GM12878 (cell line): ENCODE results near the gene TMEM89. TPM values are rescaled to one million over a fixed set of nuclear protein-coding genes. Genes with fewer than 3 reads are reported as not detected.

Experiments used
- ATAC-seq: fragments of 200-7000 bp; cut with Tn5 transposase; 3 replicates; pipeline ENCODE4 v1.9.1; 2020; ENCODE audit warnings: mild to moderate bottlenecking, moderate library complexity
- BruUV-seq: library from RNA; stranded (reverse); fragments of 400-500 nt; replicated peaks from 2 replicates; lab custom pipeline; 2021; lab: Mats Ljungman, UMichigan
- CTCF ChIA-PET: fragments of 300-600 bp; sonication (Branson Sonifier 250); formaldehyde crosslinking; extraction: SDS; loops from one replicate; lab custom pipeline; 2021; ENCODE audit warnings: inconsistent platforms; lab: Yijun Ruan, JAX
- POLR2A ChIA-PET: fragments of 350-600 bp; formaldehyde crosslinking; extraction: SDS; loops from one replicate; lab custom pipeline; 2021; ENCODE audit warnings: inconsistent platforms; lab: Charles Lee
- RAD21 ChIA-PET: fragments of 300-600 bp; sonication (Branson Sonifier 250); formaldehyde crosslinking; loops from one replicate; lab custom pipeline; 2023; ENCODE audit warnings: antibody characterized with exemption; ENCODE audit not compliant: unreplicated experiment; lab: Charles Lee
- SMC1A ChIA-PET: fragments of 300-600 bp; sonication (Branson Sonifier 250); formaldehyde crosslinking; loops from one replicate; lab custom pipeline; 2023; ENCODE audit not compliant: unreplicated experiment, uncharacterized antibody; lab: Charles Lee
- DNase-seq: peaks from one replicate; pipeline ENCODE4 v3.0.0-alpha.2; 2011; ENCODE audit warnings: low read depth, low spot score
- FAIRE-seq: peaks from 3 replicates; lab custom pipeline; 2011; peaks lifted over from hg19 to GRCh38; lab: Jason Lieb, UNC
- H2AFZ ChIP-seq: 2 replicates; pipeline ENCODE4 v1.6.0; 2011; ENCODE audit warnings: low read depth, low read length, control low read depth; ENCODE audit not compliant: control insufficient read depth
- H3K27ac ChIP-seq: 2 replicates; pipeline ENCODE4 v1.5.1; 2011; ENCODE audit warnings: control low read depth; ENCODE audit not compliant: control insufficient read depth, insufficient read depth
- H3K27me3 ChIP-seq, 2 experiments: replicated peaks in 1 of 2; 2 replicates each; pipeline versions ENCODE4 v1.6.0 to v1.6.1; 2011; ENCODE audit warnings: low read length in 1 of 2; ENCODE audit not compliant: control insufficient read depth in 2 of 2, insufficient read depth in 2 of 2
- H3K36me3 ChIP-seq, 2 experiments: 2 replicates each; pipeline ENCODE4 v1.5.1; 2011; ENCODE audit warnings: low read length in 1 of 2; ENCODE audit not compliant: control insufficient read depth in 2 of 2, insufficient read depth in 2 of 2
- H3K4me1 ChIP-seq: 2 replicates; pipeline ENCODE4 v1.6.1; 2011; ENCODE audit warnings: mild to moderate bottlenecking, low read length, moderate library complexity, mixed read lengths; ENCODE audit not compliant: control insufficient read depth, insufficient read depth
- H3K4me2 ChIP-seq: 2 replicates; pipeline ENCODE4 v1.6.0; 2011; ENCODE audit warnings: control low read depth; ENCODE audit not compliant: control insufficient read depth, insufficient read depth
- H3K4me3 ChIP-seq: fragments of 200-600 bp; sonication (generic); 2 replicates; pipeline ENCODE4 v1.5.1; 2016
- H3K79me2 ChIP-seq: 2 replicates; pipeline ENCODE4 v1.6.0; 2011; ENCODE audit warnings: low read length; ENCODE audit not compliant: control insufficient read depth, insufficient read depth
- H3K9ac ChIP-seq: 2 replicates; pipeline ENCODE4 v1.8.0; 2011; ENCODE audit warnings: low read length, control low read depth, mixed read lengths; ENCODE audit not compliant: control insufficient read depth, insufficient read depth
- H3K9me3 ChIP-seq: replicated peaks from 3 replicates; pipeline ENCODE4 v1.5.1; 2011; ENCODE audit warnings: mild to moderate bottlenecking, low read length; ENCODE audit not compliant: control insufficient read depth, insufficient read depth
- H4K20me1 ChIP-seq: 2 replicates; pipeline ENCODE4 v1.6.0; 2011; ENCODE audit not compliant: control insufficient read depth, insufficient read depth
- BRCA1 ChIP-seq: IDR thresholded peaks from 2 replicates; pipeline ENCODE4 v1.6.1; 2011; ENCODE audit warnings: low read depth, low read length, improper control_type of control experiment
- E2F4 ChIP-seq: IDR thresholded peaks from 2 replicates; pipeline ENCODE4 v1.6.1; 2012; ENCODE audit warnings: low read depth, low read length, improper control_type of control experiment
- EGR1 ChIP-seq, 2 experiments: IDR thresholded peaks; 1 replicate in 1 of 2; 2 replicates in 1 of 2; pipeline ENCODE4 v1.6.1; 2011 to 2012; ENCODE audit warnings: low read depth in 2 of 2, low read length in 2 of 2, borderline replicate concordance in 1 of 2, mild to moderate bottlenecking in 1 of 2, moderate library complexity in 1 of 2
- ELK1 ChIP-seq: IDR thresholded peaks from 2 replicates; pipeline ENCODE4 v1.6.1; 2012; ENCODE audit warnings: low read depth, low read length, improper control_type of control experiment
- EP300 ChIP-seq, 2 experiments: fragments of 150-350 bp in 1 of 2; IDR thresholded peaks; 2 replicates each; pipeline ENCODE4 v1.6.1; 2011 to 2012; ENCODE audit warnings: low read depth in 2 of 2, low read length in 2 of 2, borderline replicate concordance in 1 of 2, improper control_type of control experiment in 1 of 2, inconsistent platforms in 1 of 2; ENCODE audit not compliant: control insufficient read depth in 1 of 2
- LARP7 ChIP-seq: fragments of 450-650 bp; IDR thresholded peaks from 2 replicates; pipeline ENCODE4 v1.6.1; 2017; ENCODE audit warnings: mild to moderate bottlenecking
- NFYA ChIP-seq: IDR thresholded peaks from 2 replicates; pipeline ENCODE4 v1.6.1; 2011; ENCODE audit warnings: low read depth, mild to moderate bottlenecking, low read length, improper control_type of control experiment, borderline replicate concordance
- SMC3 ChIP-seq: IDR thresholded peaks from 2 replicates; pipeline ENCODE4 v1.6.1; 2011; ENCODE audit warnings: low read length, improper control_type of control experiment, borderline replicate concordance
- SREBF2 ChIP-seq: IDR thresholded peaks from 2 replicates; pipeline ENCODE4 v1.6.1; 2012; ENCODE audit warnings: mild to moderate bottlenecking, low read length
- WGBS: methylation state at CpG from one replicate; pipeline ENCODE4 v1.1.6; 2016; ENCODE audit warnings: low lambda C conversion rate; ENCODE audit not compliant: insufficient replicate concordance, insufficient coverage; ENCODE audit errors: missing lambda C conversion rate; 5-methylcytosine and 5-hydroxymethylcytosine counted together
- in situ Hi-C: fragments of 300-500 bp; cut with MboI; formaldehyde crosslinking; loops from 9 replicates; pipeline ENCODE4 v1.14.3; 2018; ENCODE audit warnings: mixed read lengths
- intact Hi-C: fragments of 100-400 bp; cut with micrococcal nuclease; formaldehyde crosslinking; loops from one replicate; pipeline ENCODE4 v1.14.2; 2022; ENCODE audit not compliant: unreplicated experiment
- polyA plus RNA-seq, 11 experiments: library from polyadenylated mRNA; depleted of rRNA in 4 of 11; unstranded in 6 of 11; stranded (reverse) in 5 of 11; fragments of >200 nt; fragmentation: Nextera tagmentation in 4 of 11; fragmentation: Illumina TruSeq in 1 of 11; extraction: Ambion mirVana in 4 of 11; extraction: Trizol in 1 of 11; gene quantifications; 1 replicate in 1 of 11; 2 replicates in 10 of 11; pipeline versions ENCODE4 v1.2.1 to v1.2.3, GENCODE V29; 2011 to 2016; ENCODE audit warnings: inconsistent platforms in 2 of 11, missing spikeins in 2 of 11, low read depth in 1 of 11
- total RNA-seq, 4 experiments: library from RNA; depleted of rRNA in 3 of 4; stranded (reverse); fragments of >200 nt in 3 of 4; fragmentation: Illumina TruSeq in 1 of 4; extraction: Trizol in 1 of 4; gene quantifications; 2 replicates each; pipeline versions ENCODE4 v1.2.1 to v1.2.3, GENCODE V29; 2013 to 2021

TMEM89 gene
- total and polyA plus RNA-seq, 10 of the 15 experiments (the other 5 are each of a cell fraction or from before 2014, with no cell fraction given): not detected

GRCh38 chr3:48630407-48630806, 8.8 kb upstream of the TMEM89 start:
- ATAC-seq (no peak), FAIRE-seq (no peak), DNase-seq (no peak)
- intact Hi-C loops (no loop called here), in situ Hi-C loops (no loop called here)
- BruUV-seq: no TSS peak
- Histone ChIP-seq H3K27ac (no peak overlapping the region), H3K36me3 (peaks cover 0 to 8% of the 10 kb centered on the region in 2 experiments; a peak in 3 of 4 replicates), H3K4me2 (no peak overlapping the region), H3K9me3 (no peaks in the 10 kb centered on the region), H3K79me2 (peaks cover 3% of the 10 kb centered on the region), H3K27me3 (no peaks in the 10 kb centered on the region), H2AFZ (no peak overlapping the region), H3K4me1 (peaks cover 7% of the 10 kb centered on the region; the same call in 1 of the 2 replicates), H3K9ac (no peak overlapping the region), H4K20me1 (no peaks in the 10 kb centered on the region), H3K4me3 (no peak overlapping the region)
- ChIA-PET POLR2A (no interaction called here), CTCF (interaction anchor here (1.5 kb wide), 1 partner anchor 195 kb away, joined by 4 read pairs; no protein-coding TSS in a partner anchor), RAD21 (no interaction called here), SMC1A (no interaction called here)
- no peak for TF ChIP-seq E2F4
- TF ChIP-seq SREBF2: no peak
- TF ChIP-seq EP300 (IDR thresholded peaks at IDR 0.05; ENCODE audit: borderline replicate concordance in 1 of 2, control insufficient read depth in 1 of 2, low read depth in 2 of 2, low read length in 2 of 2): no peak
- no peak for TF ChIP-seq NFYA
- TF ChIP-seq BRCA1: no peak
- no peak for TF ChIP-seq LARP7
- TF ChIP-seq EGR1 (IDR thresholded peaks at IDR 0.05; ENCODE audit: borderline replicate concordance in 1 of 2, low read depth in 2 of 2, low read length in 2 of 2): no peak
- no peak for TF ChIP-seq ELK1
- TF ChIP-seq SMC3: no peak
- WGBS: 91% methylated on average over 8 of the region's 8 CpGs
